ENCODE measurements around the gene LZTR1.

LZTR1 gene

DNA sequence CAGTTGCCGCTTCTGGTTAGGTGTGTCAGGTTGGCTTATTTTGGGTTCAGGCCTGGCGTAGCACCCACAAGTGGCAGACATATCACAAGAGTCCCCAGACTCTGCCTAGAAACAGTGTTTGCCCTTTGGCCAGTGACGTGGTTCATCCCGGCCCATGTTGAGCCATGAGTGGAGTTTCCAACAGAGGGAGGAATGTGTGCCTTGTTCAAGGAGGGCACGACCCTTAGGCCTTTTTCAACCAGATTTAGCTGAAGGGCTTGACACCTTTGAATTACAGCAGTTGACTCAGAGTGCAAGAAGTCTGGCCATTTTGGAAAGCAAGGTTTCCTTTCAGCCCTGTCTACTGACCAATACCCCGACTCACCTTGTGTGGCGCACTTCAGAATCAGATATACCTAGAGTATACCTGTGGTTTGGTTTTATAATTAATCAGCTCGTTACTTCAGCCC lies 30.1 kb upstream of the LZTR1 start:
- H3K18ac ChIP-seq (ENCODE audit: low read length): no peak overlapping the region
- H4K8ac ChIP-seq (ENCODE audit: low read depth, low read length): no peak overlapping the region
- H2AK5ac ChIP-seq (ENCODE audit: low read depth, low read length): no peak overlapping the region
- H3K4me1 ChIP-seq (ENCODE audit: control insufficient read depth in 2 of 2, insufficient read depth in 1 of 2, low read depth in 1 of 2, low read length in 2 of 2): peaks cover 0 to 6% of the 10 kb centered on the region in 2 donors
- H3K36me3 ChIP-seq (replicated peaks in 1 of 2; ENCODE audit: control insufficient read depth in 2 of 2, insufficient read depth in 2 of 2, low read length in 2 of 2): peaks cover 23 to 76% of the 10 kb centered on the region in 2 donors
- H4K91ac ChIP-seq (ENCODE audit: low read depth, low read length, poor library complexity): no peak overlapping the region
- no peak overlapping the region for H3K4me3 ChIP-seq (ENCODE audit: low read length in 2 of 2)
- no peak overlapping the region for H3K4ac ChIP-seq (ENCODE audit: low read length)
- no peaks in the 10 kb centered on the region for H3K79me1 ChIP-seq (ENCODE audit: low read depth, low read length)
- WGBS, 2 donors (ENCODE audit: extremely low coverage in 2 of 2, insufficient read length in 2 of 2, insufficient replicate concordance in 1 of 2): no CpG with 5 or more reads among the region's 8 CpGs
- H2BK5ac ChIP-seq (ENCODE audit: low read length): no peak overlapping the region
- H3K9ac ChIP-seq (ENCODE audit: low read depth, low read length, poor library complexity): no peak overlapping the region
- H3K4me2 ChIP-seq (ENCODE audit: insufficient read depth, low read length, poor library complexity, severe bottlenecking): no peak overlapping the region
- H3K9me3 ChIP-seq (replicated peaks in 1 of 2; ENCODE audit: control insufficient read depth in 2 of 2, insufficient read depth in 1 of 2, low read depth in 1 of 2, low read length in 2 of 2): peaks cover 0 to 2% of the 10 kb centered on the region in 2 donors
- no peak overlapping the region for H2AFZ ChIP-seq (ENCODE audit: low read length)
- H2BK12ac ChIP-seq (ENCODE audit: low read length): no peak overlapping the region
- H2BK15ac ChIP-seq (ENCODE audit: low read length): no peak overlapping the region
- no peak overlapping the region for H3K14ac ChIP-seq (ENCODE audit: low read length)
- H2BK120ac ChIP-seq (ENCODE audit: low read depth, low read length): no peak overlapping the region
- no peak overlapping the region for H3K27ac ChIP-seq (replicated peaks; ENCODE audit: low read length)
- H3K23ac ChIP-seq (ENCODE audit: low read depth, low read length, poor library complexity): no peak overlapping the region
- DNase-seq (ENCODE audit: low spot score): no peak
- peaks cover 0 to 9% (median 4%) of the 10 kb centered on the region in 3 experiments for H3K27me3 ChIP-seq (ENCODE audit: control insufficient read depth in 3 of 3, insufficient read depth in 3 of 3, low read depth in 1 of 3, low read length in 3 of 3)

DNA sequence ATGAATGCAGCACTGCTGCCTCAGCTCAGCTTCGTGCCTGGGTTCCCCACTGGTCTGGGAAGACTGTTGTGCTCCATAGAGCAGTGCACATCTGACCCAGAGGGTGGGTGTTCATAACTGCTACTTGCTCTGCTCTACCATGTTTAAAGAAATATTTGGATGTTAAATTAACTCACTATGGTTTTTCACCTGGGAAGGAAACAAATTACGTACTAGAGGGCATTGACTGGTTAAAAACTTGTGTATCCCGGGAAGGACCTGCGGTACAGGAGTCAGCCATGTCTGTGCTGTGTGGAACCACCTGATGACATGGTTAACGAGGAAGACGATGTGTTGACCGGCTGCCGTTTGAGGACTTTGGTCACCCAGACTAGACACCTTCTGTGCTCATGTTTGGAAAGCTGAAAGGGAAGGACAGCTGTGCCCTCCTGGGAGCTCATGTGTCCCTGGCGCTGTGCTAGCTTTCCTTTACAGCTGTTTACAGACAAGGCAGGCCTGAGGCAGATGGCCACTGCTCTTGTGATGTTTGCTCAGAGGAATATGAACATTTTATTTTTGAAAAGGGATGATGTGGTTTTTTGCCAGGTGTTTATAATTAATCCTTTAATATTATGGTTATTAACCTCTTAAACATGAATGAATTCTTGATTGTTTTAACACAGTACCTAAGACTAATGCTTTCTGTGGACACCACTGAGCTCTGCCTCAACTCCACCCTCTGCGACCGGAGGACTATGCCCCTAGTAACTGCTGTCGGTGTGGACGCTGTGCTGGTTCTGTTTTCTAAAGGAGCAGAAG lies 29.4 kb upstream of the LZTR1 start:
- H2BK15ac ChIP-seq (ENCODE audit: low read length): no peak overlapping the region
- H2BK12ac ChIP-seq (ENCODE audit: low read length): no peak overlapping the region
- H3K4me2 ChIP-seq (ENCODE audit: insufficient read depth, low read length, poor library complexity, severe bottlenecking): no peak overlapping the region
- H2AFZ ChIP-seq (ENCODE audit: low read length): no peak overlapping the region
- H4K8ac ChIP-seq (ENCODE audit: low read depth, low read length): no peak overlapping the region
- H4K91ac ChIP-seq (ENCODE audit: low read depth, low read length, poor library complexity): no peak overlapping the region
- no peak overlapping the region for H3K18ac ChIP-seq (ENCODE audit: low read length)
- WGBS, 2 donors (ENCODE audit: extremely low coverage in 2 of 2, insufficient read length in 2 of 2, insufficient replicate concordance in 1 of 2): no CpG with 5 or more reads among the region's 13 CpGs
- peak overlapping the region; percentile 28 for H3K23ac ChIP-seq (ENCODE audit: low read depth, low read length, poor library complexity)
- no peak overlapping the region for H3K4ac ChIP-seq (ENCODE audit: low read length)
- H2AK5ac ChIP-seq (ENCODE audit: low read depth, low read length): no peak overlapping the region
- H2BK5ac ChIP-seq (ENCODE audit: low read length): no peak overlapping the region
- no peak overlapping the region for H3K14ac ChIP-seq (ENCODE audit: low read length)
- no peak overlapping the region for H3K9ac ChIP-seq (ENCODE audit: low read depth, low read length, poor library complexity)
- no peak overlapping the region for H3K4me3 ChIP-seq (ENCODE audit: low read length in 2 of 2)
- H3K4me1 ChIP-seq (ENCODE audit: control insufficient read depth in 2 of 2, insufficient read depth in 1 of 2, low read depth in 1 of 2, low read length in 2 of 2): peaks cover 0 to 12% of the 10 kb centered on the region in 2 donors
- H3K36me3 ChIP-seq (replicated peaks in 1 of 2; ENCODE audit: control insufficient read depth in 2 of 2, insufficient read depth in 2 of 2, low read length in 2 of 2): peaks cover 23 to 70% of the 10 kb centered on the region in 2 donors
- H3K79me1 ChIP-seq (ENCODE audit: low read depth, low read length): no peaks in the 10 kb centered on the region
- peaks cover 0 to 2% of the 10 kb centered on the region in 2 donors for H3K9me3 ChIP-seq (replicated peaks in 1 of 2; ENCODE audit: control insufficient read depth in 2 of 2, insufficient read depth in 1 of 2, low read depth in 1 of 2, low read length in 2 of 2)
- peaks cover 0 to 16% (median 7%) of the 10 kb centered on the region in 3 experiments for H3K27me3 ChIP-seq (ENCODE audit: control insufficient read depth in 3 of 3, insufficient read depth in 3 of 3, low read depth in 1 of 3, low read length in 3 of 3)
- no peak overlapping the region for H2BK120ac ChIP-seq (ENCODE audit: low read depth, low read length)
- no peak overlapping the region for H3K27ac ChIP-seq (replicated peaks; ENCODE audit: low read length)
- no peak for DNase-seq (ENCODE audit: low spot score)

- peaks cover 23 to 65% of the 10 kb centered on the region in 2 donors for H3K36me3 ChIP-seq (replicated peaks in 1 of 2; ENCODE audit: control insufficient read depth in 2 of 2, insufficient read depth in 2 of 2, low read length in 2 of 2)
- no peak overlapping the region for H4K8ac ChIP-seq (ENCODE audit: low read depth, low read length)
- no peak overlapping the region for H3K23ac ChIP-seq (ENCODE audit: low read depth, low read length, poor library complexity)
- H3K18ac ChIP-seq (ENCODE audit: low read length): no peak overlapping the region
- H2BK15ac ChIP-seq (ENCODE audit: low read length): no peak overlapping the region
- H2BK12ac ChIP-seq (ENCODE audit: low read length): no peak overlapping the region
- no peak overlapping the region for H3K9ac ChIP-seq (ENCODE audit: low read depth, low read length, poor library complexity)
- H3K4ac ChIP-seq (ENCODE audit: low read length): no peak overlapping the region
- no peak for DNase-seq (ENCODE audit: low spot score)
- no peak overlapping the region for H2BK5ac ChIP-seq (ENCODE audit: low read length)
- H3K79me1 ChIP-seq (ENCODE audit: low read depth, low read length): no peaks in the 10 kb centered on the region
- H2AK5ac ChIP-seq (ENCODE audit: low read depth, low read length): no peak overlapping the region
- no peak overlapping the region for H2AFZ ChIP-seq (ENCODE audit: low read length)
- H4K91ac ChIP-seq (ENCODE audit: low read depth, low read length, poor library complexity): no peak overlapping the region
- no peak overlapping the region for H3K14ac ChIP-seq (ENCODE audit: low read length)
- H3K9me3 ChIP-seq (replicated peaks in 1 of 2; ENCODE audit: control insufficient read depth in 2 of 2, insufficient read depth in 1 of 2, low read depth in 1 of 2, low read length in 2 of 2): peaks cover 0 to 2% of the 10 kb centered on the region in 2 donors
- peaks cover 0 to 15% of the 10 kb centered on the region in 2 donors for H3K4me1 ChIP-seq (ENCODE audit: control insufficient read depth in 2 of 2, insufficient read depth in 1 of 2, low read depth in 1 of 2, low read length in 2 of 2)
- H3K4me3 ChIP-seq (ENCODE audit: low read length in 2 of 2): no peak overlapping the region
- no peak overlapping the region for H3K27ac ChIP-seq (replicated peaks; ENCODE audit: low read length)
- no CpG with 5 or more reads among the region's 3 CpGs for WGBS, 2 donors (ENCODE audit: extremely low coverage in 2 of 2, insufficient read length in 2 of 2, insufficient replicate concordance in 1 of 2)
- no peak overlapping the region for H3K4me2 ChIP-seq (ENCODE audit: insufficient read depth, low read length, poor library complexity, severe bottlenecking)
- H3K27me3 ChIP-seq (ENCODE audit: control insufficient read depth in 3 of 3, insufficient read depth in 3 of 3, low read depth in 1 of 3, low read length in 3 of 3): peaks cover 0 to 21% (median 7%) of the 10 kb centered on the region in 3 experiments
- no peak overlapping the region for H2BK120ac ChIP-seq (ENCODE audit: low read depth, low read length)
These were observed 28.8 kb upstream of the LZTR1 start for GRCh38 chr22:20953342-20953608.

DNA sequence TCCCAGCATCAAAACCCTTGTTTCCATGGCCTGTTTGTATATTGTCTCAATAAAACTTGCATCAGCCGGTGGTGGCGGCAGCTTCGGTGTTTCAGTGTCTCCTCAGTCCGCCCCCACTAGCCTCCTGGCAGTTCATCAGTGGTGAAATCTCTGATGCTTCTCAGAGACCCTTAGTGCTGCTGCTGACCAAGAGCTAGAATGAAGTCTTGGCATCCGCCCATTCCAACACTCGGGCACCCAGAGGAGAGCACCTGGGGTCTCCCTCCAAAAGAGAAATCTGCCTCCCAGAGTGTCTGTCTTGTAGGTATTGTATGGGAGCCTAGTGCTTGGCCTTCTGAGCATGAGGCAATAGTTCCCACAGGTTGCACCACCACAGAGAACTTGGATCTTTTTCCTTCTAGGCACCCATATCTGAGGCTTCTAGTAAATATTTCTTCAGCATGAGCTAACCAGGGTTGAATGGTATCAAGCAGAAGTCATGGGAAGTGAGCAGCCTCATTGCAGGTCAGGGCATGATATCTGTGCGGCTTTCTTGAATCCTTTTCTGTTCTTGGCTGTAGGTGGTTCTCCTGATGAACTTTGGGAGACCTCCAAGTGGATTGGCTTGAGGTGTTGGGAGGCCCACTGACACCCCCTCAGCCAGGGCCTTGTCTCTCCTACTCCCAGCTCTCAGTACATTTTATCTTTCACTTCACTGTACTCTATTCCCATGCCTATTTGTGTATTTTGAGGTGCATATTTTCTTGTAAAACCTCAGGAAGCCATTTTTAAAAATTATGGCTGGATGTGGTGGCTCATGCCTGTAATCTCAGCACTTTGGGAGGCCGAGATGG lies 28.2 kb upstream of the LZTR1 start:
- no peaks in the 10 kb centered on the region for H3K79me1 ChIP-seq (ENCODE audit: low read depth, low read length)
- H3K18ac ChIP-seq (ENCODE audit: low read length): no peak overlapping the region
- no peak overlapping the region for H2BK5ac ChIP-seq (ENCODE audit: low read length)
- no peak overlapping the region for H2BK120ac ChIP-seq (ENCODE audit: low read depth, low read length)
- H2BK15ac ChIP-seq (ENCODE audit: low read length): no peak overlapping the region
- H3K27ac ChIP-seq (replicated peaks; ENCODE audit: low read length): no peak overlapping the region
- H3K4me3 ChIP-seq (ENCODE audit: low read length in 2 of 2): no peak overlapping the region
- H4K91ac ChIP-seq (ENCODE audit: low read depth, low read length, poor library complexity): no peak overlapping the region
- H3K14ac ChIP-seq (ENCODE audit: low read length): no peak overlapping the region
- no peak overlapping the region for H3K4ac ChIP-seq (ENCODE audit: low read length)
- WGBS, 2 donors (ENCODE audit: extremely low coverage in 2 of 2, insufficient read length in 2 of 2, insufficient replicate concordance in 1 of 2): no CpG with 5 or more reads among the region's 8 CpGs
- no peak overlapping the region for H2AFZ ChIP-seq (ENCODE audit: low read length)
- H2AK5ac ChIP-seq (ENCODE audit: low read depth, low read length): no peak overlapping the region
- H2BK12ac ChIP-seq (ENCODE audit: low read length): no peak overlapping the region
- peaks cover 0 to 15% of the 10 kb centered on the region in 2 donors for H3K4me1 ChIP-seq (ENCODE audit: control insufficient read depth in 2 of 2, insufficient read depth in 1 of 2, low read depth in 1 of 2, low read length in 2 of 2)
- no peak overlapping the region for H3K23ac ChIP-seq (ENCODE audit: low read depth, low read length, poor library complexity)
- H3K4me2 ChIP-seq (ENCODE audit: insufficient read depth, low read length, poor library complexity, severe bottlenecking): no peak overlapping the region
- peaks cover 0 to 2% of the 10 kb centered on the region in 2 donors for H3K9me3 ChIP-seq (replicated peaks in 1 of 2; ENCODE audit: control insufficient read depth in 2 of 2, insufficient read depth in 1 of 2, low read depth in 1 of 2, low read length in 2 of 2)
- no peak overlapping the region for H3K9ac ChIP-seq (ENCODE audit: low read depth, low read length, poor library complexity)
- H3K27me3 ChIP-seq (ENCODE audit: control insufficient read depth in 3 of 3, insufficient read depth in 3 of 3, low read depth in 1 of 3, low read length in 3 of 3): peaks cover 0 to 24% (median 7%) of the 10 kb centered on the region in 3 experiments
- no peak overlapping the region for H4K8ac ChIP-seq (ENCODE audit: low read depth, low read length)
- H3K36me3 ChIP-seq (replicated peaks in 1 of 2; ENCODE audit: control insufficient read depth in 2 of 2, insufficient read depth in 2 of 2, low read length in 2 of 2): peaks cover 23 to 59% of the 10 kb centered on the region in 2 donors
- no peak for DNase-seq (ENCODE audit: low spot score)
